Skin epidermis (tissue), 12 donors: ENCODE results near the gene RCOR2.
"Not testable (repeated sequence)": the region's sequence is repeated elsewhere in the genome, so short reads cannot be mapped to it uniquely, and the experiment has no call there.

Experiments used
- H3K27ac ChIP-seq, 21 experiments: fragments of 200-600 bp; sonication (generic) in 11 of 21; one replicate each; pipeline ENCODE4 v1.5.0; 2020; ENCODE audit warnings: mild to moderate bottlenecking in 3 of 21, inconsistent platforms in 2 of 21, moderate library complexity in 2 of 21
- H3K4me3 ChIP-seq, 7 experiments: fragments of 200-600 bp; sonication (generic) in 2 of 7; one replicate each; pipeline ENCODE4 v1.5.0; 2020; ENCODE audit warnings: inconsistent platforms in 2 of 7, mild to moderate bottlenecking in 2 of 7, moderate library complexity in 1 of 7

RCOR2 gene

GRCh38 chr11:63916837-63917691, at the start of gene RCOR2:
TSS of gene RCOR2 (minus strand) at chr11:63917164. CDS start at chr11:63916456, 708 bp downstream.
- Histone ChIP-seq H3K27ac (peak within 1 kb of the TSS; percentile 1 to 73 (median 50)), H3K4me3 (peak within 1 kb of the TSS; percentile 28 to 50 (median 41))

- Histone ChIP-seq H3K4me3 (no peak overlapping the region), H3K27ac (no peak overlapping the region)
These were observed 49.5 kb upstream of the RCOR2 start for GRCh38 chr11:63966444-63966843.

DNA sequence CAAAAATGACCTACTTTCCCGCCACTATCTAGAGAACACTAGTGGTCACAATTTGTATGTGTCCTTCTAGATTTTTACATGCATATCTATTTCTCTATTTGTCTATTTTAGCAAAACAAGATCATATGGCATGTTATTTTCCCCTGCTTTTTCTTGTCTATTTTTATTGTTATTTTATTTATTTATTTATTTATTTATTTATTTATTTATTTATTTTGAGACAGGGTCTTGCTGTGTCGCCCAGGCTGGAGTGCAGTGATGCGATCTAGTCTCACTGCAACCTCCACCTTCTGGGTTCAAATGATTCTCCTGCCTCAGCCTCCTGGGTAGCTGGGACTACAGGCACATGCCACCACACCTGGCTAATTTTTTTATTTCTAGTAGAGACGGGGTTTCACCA, 46.9 kb upstream of the RCOR2 start:
- not testable (repeated sequence) for H3K27ac ChIP-seq

DNA sequence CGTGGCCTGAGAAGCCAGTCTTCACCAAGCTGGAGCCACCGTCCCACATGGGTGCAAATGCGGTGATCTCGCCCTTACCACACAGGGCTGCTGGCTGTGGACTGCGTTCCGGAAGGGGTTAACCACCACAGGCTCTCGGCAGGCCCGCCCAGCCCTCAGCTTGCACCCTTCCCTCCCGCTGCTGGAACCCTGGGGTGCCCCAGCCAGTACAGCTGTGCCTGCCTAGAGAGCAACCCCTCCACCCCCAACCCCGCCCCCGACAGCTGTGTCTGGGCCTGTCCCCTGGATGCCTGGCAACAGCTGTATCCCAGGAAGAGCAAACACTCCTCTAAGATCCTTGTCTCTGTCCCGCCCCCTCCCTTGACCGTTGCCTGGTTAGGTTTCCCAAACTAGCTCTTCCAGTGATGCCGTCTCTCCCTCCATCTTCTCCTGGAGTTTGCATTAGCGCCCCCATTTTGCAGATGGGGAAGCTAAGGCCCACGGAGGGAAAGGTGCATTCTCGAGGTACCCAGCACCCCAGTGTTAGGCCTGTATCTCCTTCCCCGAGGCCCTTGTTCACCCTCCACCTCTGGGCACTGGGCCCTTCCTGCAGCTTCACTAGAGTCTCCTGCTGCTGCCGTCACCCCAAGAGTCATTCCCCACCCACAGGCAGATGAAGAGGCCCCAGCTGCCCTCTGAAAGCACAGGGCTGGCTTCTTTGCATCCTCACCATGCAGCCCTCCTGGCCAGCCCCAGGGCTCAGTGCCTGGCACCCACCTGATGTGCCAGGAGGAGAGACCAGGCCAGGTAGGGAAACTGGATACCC, 44.8 kb upstream of the RCOR2 start:
- Histone ChIP-seq H3K4me3 (no peak overlapping the region), H3K27ac (peak overlapping the region in 5 of 21 experiments; percentile 14 to 72 (median 46))

More for the DNA sequence above, 46.9 kb upstream of the RCOR2 start:
- not testable (repeated sequence) for H3K4me3 ChIP-seq

- no peak overlapping the region for H3K4me3 ChIP-seq
These were observed 41.0 kb upstream of the RCOR2 start for GRCh38 chr11:63958008-63958407.

GRCh38 chr11:63952570-63952969, 35.6 kb upstream of the RCOR2 start:
- H3K27ac ChIP-seq: peak overlapping the region in 15 of 21 experiments; percentile 9 to 85 (median 59)
- H3K4me3 ChIP-seq: no peak overlapping the region

More at GRCh38 chr11:63958008-63958407, 41.0 kb upstream of the RCOR2 start:
- H3K27ac ChIP-seq: peak overlapping the region in 4 of 21 experiments; percentile 13 to 36 (median 28)

DNA sequence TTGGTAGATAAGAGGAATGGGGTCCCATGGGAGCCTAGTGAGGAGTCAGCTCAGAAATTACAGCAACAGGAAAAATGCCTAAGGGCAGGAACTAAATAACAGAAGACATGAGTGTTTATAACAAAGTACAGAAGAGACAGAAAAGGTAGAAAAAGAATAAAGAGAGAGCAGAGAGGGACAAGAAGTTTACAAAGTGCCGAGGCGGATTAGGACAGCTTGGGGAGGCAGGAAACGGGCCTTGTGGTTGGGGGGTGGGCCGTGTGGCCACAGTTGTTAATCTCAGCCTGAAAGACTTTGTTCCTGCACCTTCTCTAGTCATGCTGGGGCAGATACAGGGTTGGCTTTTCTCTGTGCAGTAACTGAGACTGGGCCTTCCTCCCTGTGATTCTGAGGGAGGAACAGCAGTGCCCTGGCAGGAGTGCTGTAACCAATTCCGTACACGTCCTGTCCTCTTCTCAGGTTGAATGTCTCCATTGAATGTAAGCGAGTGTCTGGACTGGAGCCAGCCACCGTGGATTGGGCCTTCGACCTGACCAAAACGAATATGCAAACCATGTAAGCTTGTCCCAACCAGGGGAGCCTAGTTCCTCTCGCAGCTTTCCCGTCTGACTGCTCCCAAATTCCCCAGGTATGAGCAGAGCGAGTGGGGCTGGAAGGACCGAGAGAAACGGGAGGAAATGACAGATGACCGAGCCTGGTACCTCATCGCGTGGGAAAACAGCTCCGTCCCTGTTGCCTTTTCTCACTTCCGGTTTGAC, 35.0 kb upstream of the RCOR2 start:
- no peak overlapping the region for H3K4me3 ChIP-seq
- H3K27ac ChIP-seq: peak overlapping the region in 18 of 21 experiments; percentile 9 to 85 (median 60)

DNA sequence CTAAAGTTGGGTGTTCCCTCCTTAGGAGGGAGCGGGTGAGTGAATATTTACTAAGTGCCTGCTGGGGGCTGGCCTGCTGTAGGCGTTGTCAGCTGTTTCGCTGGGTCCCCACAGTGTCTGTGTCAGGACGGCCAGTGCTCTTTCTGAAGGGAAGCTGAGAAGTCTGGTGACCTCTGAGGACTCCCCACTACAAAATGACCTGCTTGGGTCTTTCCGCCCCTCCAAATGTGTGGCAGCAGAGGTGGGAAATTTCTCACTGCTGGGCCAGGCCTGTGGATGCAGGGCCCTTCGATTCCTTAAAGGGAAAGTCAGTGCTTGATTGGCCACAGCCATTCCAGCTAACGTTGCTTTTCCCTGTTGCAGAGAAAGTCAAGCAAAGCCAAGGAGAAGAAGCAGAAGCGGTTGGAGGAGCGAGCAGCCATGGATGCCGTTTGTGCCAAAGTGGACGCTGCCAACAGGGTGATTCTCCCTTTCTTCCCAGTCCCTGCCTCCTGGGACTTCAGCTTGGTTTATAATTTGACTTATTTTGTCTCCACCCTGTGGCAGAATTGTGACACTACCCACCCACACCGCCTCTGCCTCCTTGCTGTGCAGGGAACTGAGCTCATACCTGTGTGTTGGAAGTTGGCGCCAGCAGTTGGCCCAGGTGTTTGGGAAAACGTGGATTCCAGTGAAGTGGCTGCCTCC, 28.7 kb upstream of the RCOR2 start:
- Histone ChIP-seq H3K27ac (peak overlapping the region in 11 of 21 experiments; percentile 22 to 84 (median 44)), H3K4me3 (no peak overlapping the region)

- Histone ChIP-seq H3K4me3 (no peak overlapping the region), H3K27ac (peak overlapping the region in 11 of 21 experiments; percentile 22 to 84 (median 44))
These were observed 28.0 kb upstream of the RCOR2 start for GRCh38 chr11:63944987-63945386.

DNA sequence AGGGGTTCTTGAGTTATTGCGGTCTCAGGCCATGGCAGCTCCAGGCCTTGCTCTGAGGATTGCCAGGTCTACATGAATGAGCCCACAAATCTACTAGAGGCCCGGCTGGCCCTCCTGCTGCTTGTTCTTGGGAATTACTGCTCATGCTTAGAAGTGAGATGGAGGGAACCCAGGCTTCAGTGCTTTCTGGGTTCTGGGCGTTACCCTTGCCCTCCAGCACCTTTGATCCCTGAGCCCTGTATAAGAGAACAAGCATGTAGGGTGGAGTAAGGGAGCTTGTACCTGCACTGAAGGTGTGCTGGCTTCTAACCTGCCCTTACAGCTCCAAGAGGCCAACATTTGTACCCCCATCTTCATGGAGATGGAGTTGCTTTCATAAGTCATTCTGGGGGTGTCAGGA, 25.8 kb upstream of the RCOR2 start:
- H3K27ac ChIP-seq: peak overlapping the region in 1 of 21 experiments; percentile 25
- H3K4me3 ChIP-seq: no peak overlapping the region

GRCh38 chr11:63941901-63942300, 24.9 kb upstream of the RCOR2 start:
- H3K4me3 ChIP-seq: no peak overlapping the region
- no peak overlapping the region for H3K27ac ChIP-seq

- Histone ChIP-seq H3K4me3 (no peak overlapping the region), H3K27ac (peak overlapping the region in 1 of 21 experiments; percentile 29)
These were observed 23.8 kb upstream of the RCOR2 start for GRCh38 chr11:63940786-63941185.

DNA sequence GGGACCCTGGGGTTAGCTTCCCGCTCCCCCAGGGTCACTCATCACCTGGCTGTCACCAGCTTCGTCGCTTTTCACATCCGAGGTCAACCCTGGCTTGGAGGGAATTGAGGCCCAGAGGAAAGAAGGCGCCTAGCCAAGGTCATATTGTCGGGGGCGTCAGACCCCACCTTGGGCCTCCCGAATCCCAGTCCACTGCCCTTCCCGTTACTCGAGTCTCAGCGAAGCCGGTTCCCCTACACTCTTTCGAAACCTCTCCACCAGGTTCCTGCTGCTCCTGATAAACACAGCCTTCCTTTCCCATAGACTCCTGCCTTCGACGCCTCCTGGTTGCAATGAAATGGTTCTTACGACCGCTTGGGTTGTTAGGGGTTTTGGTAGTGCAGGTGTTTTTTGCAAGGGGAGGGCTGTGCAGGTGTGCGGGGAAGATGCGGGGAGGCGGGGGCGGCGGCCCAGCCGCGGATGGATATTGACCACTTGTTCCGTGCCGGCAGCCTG, 22.5 kb upstream of the RCOR2 start:
- H3K4me3 ChIP-seq: peak overlapping the region; percentile 53 to 86 (median 70)
- peak overlapping the region in 18 of 21 experiments; percentile 2 to 84 (median 70) for H3K27ac ChIP-seq

GRCh38 chr11:63938479-63939396, 21.8 kb upstream of the RCOR2 start, which contains the start of gene NAA40:
TSS of gene NAA40 (plus strand) at chr11:63939002. CDS start at chr11:63939097, 95 bp downstream.
- H3K27ac ChIP-seq: peak within 1 kb of the TSS in 19 of 21 experiments; percentile 2 to 84 (median 70)
- peak within 1 kb of the TSS; percentile 53 to 86 (median 70) for H3K4me3 ChIP-seq

DNA sequence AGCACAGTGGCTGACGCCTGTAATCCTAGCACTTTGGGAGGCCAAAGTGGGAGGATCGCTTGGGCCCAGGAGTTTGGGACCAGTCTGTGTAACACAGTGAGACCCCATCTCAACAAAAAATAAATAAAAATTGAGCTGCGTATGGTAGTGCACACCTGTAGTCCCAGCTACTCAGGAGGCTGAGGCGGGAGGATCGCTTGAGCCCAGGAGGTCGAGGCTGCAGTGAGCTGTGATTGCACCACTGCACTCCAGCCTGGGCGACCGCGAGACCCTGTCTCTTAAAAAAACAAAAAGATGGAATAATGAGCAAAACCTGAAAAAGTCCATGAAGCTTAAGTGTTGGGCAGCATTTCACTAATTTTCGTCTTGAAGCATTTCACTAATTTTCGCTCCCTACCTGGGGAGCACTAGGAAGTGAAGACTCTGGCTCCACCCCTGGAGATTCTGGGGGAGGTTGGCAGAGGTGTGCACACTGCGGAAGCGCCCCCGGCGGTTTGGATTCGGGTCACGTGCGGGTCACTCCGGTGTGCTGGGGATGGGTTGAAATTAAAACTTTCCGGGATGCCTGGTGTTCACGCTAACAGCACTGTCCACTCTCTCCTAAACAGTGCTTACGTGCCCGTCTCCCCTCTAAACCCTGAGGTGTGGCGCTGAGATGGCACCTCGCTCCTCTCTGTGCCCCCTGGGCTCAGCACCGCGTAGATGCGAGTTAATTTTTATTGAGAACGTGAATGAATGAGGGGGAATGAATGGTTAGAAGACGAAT, 20.9 kb upstream of the RCOR2 start:
- H3K27ac ChIP-seq: peak overlapping the region in 13 of 21 experiments; percentile 2 to 84 (median 71)

DNA sequence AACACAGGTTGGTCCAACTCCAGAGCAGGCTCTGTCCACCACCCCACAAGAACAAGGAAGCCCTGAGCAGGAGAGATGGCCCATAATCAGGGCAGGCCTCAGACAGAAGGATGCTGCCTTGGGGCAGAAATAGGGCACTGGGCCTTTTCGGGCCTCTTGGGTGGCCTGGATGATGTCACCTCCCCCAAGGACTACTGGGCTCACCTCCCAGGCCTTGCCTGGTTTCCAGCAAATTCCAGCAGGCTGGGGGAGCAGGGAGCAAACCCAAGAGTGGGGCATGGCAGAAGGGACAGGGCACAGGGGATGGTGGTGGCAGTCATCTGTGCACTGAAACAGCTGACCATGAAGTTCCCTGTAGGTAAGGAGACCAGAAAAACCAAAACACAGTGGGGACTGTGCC, 16.5 kb upstream of the RCOR2 start:
- no peak overlapping the region for H3K27ac ChIP-seq
- H3K4me3 ChIP-seq: no peak overlapping the region

More for the DNA sequence above, 20.9 kb upstream of the RCOR2 start:
- peak overlapping the region; percentile 53 to 86 (median 70) for H3K4me3 ChIP-seq

GRCh38 chr11:63931876-63932275, 14.9 kb upstream of the RCOR2 start:
- H3K27ac ChIP-seq: no peak overlapping the region
- H3K4me3 ChIP-seq: no peak overlapping the region
